Panc1 (cell line): ENCODE results near the gene NVL.

Source experiments
- POLR2AphosphoS5 ChIP-seq: IDR thresholded peaks from 2 replicates; pipeline ENCODE4 v1.6.1; 2012; ENCODE audit warnings: mild to moderate bottlenecking, low read depth, low read length, moderate library complexity
- TCF7L2 ChIP-seq: IDR thresholded peaks from 2 replicates; pipeline ENCODE4 v1.6.1; 2011; ENCODE audit warnings: mild to moderate bottlenecking, low read depth, low read length, inconsistent platforms
- TF ChIP-seq, protein P1 (sequence below): fragments of 450-650 bp; IDR thresholded peaks from 2 replicates; pipeline ENCODE4 v1.5.1; 2017; ENCODE audit warnings: mild to moderate bottlenecking
- TF ChIP-seq, protein P2 (sequence below), 2 experiments: IDR thresholded peaks; 2 replicates each; pipeline ENCODE4 v1.6.1; 2011 to 2012; ENCODE audit warnings: low read depth in 2 of 2, control low read depth in 1 of 2, low read length in 1 of 2, mild to moderate bottlenecking in 1 of 2, moderate library complexity in 1 of 2; ENCODE audit not compliant: insufficient read depth in 1 of 2

DNA sequence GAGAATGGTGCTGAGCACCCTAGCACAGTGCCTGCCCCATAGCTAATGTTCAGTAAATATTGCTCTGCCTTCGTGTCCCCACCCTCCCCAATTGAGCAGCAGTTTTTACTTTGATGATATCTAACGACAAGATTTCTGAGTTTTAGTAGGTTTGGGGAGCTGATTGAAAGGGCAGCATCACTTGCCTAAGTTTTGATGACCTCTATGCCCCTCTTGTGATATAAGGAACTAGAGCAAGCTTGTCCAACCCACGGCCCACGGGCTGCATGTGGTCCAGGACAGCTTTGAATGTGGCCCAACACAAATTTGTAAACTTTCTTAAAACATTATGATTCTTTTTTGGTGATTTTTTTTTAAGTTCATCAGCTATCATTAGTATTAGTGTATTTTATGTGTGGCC, 28.3 kb upstream of the NVL start:
- TF ChIP-seq, protein P1, sequence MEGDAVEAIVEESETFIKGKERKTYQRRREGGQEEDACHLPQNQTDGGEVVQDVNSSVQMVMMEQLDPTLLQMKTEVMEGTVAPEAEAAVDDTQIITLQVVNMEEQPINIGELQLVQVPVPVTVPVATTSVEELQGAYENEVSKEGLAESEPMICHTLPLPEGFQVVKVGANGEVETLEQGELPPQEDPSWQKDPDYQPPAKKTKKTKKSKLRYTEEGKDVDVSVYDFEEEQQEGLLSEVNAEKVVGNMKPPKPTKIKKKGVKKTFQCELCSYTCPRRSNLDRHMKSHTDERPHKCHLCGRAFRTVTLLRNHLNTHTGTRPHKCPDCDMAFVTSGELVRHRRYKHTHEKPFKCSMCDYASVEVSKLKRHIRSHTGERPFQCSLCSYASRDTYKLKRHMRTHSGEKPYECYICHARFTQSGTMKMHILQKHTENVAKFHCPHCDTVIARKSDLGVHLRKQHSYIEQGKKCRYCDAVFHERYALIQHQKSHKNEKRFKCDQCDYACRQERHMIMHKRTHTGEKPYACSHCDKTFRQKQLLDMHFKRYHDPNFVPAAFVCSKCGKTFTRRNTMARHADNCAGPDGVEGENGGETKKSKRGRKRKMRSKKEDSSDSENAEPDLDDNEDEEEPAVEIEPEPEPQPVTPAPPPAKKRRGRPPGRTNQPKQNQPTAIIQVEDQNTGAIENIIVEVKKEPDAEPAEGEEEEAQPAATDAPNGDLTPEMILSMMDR = no peak
- no peak for TF ChIP-seq POLR2AphosphoS5
- TF ChIP-seq TCF7L2 = no peak
- TF ChIP-seq, protein P2, sequence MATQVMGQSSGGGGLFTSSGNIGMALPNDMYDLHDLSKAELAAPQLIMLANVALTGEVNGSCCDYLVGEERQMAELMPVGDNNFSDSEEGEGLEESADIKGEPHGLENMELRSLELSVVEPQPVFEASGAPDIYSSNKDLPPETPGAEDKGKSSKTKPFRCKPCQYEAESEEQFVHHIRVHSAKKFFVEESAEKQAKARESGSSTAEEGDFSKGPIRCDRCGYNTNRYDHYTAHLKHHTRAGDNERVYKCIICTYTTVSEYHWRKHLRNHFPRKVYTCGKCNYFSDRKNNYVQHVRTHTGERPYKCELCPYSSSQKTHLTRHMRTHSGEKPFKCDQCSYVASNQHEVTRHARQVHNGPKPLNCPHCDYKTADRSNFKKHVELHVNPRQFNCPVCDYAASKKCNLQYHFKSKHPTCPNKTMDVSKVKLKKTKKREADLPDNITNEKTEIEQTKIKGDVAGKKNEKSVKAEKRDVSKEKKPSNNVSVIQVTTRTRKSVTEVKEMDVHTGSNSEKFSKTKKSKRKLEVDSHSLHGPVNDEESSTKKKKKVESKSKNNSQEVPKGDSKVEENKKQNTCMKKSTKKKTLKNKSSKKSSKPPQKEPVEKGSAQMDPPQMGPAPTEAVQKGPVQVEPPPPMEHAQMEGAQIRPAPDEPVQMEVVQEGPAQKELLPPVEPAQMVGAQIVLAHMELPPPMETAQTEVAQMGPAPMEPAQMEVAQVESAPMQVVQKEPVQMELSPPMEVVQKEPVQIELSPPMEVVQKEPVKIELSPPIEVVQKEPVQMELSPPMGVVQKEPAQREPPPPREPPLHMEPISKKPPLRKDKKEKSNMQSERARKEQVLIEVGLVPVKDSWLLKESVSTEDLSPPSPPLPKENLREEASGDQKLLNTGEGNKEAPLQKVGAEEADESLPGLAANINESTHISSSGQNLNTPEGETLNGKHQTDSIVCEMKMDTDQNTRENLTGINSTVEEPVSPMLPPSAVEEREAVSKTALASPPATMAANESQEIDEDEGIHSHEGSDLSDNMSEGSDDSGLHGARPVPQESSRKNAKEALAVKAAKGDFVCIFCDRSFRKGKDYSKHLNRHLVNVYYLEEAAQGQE (IDR thresholded peaks at IDR 0.05; ENCODE audit: insufficient read depth in 1 of 2, low read depth in 2 of 2, low read length in 1 of 2) = no peak
